GM18502 (cell line): ENCODE measurements around the gene SETBP1.

Experiments used
- ATAC-seq: cut with Tn5 transposase; IDR thresholded peaks from one replicate; pipeline ENCODE4 v1.9.1; 2021; ENCODE audit warnings: mild to moderate bottlenecking; ENCODE audit not compliant: unreplicated experiment, poor library complexity

The SETBP1 gene

DNA sequence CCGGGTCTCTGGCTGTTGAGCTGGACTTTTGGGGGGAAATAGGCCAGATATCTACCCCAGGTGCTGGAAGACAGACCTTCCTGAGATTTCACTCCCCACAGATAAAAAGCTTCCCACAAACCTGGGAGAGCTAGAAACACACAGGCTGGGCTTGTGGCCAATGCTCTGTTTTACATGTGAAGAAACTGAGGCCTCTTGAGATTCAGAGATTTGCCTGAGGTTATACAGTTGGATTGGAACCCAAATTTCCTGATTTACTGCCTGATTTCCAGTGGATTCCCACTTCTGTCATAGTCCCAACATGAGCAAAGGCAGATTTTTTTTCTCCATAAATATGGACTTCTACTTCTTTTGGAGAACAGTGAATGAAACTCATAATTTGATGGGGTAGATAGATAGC lies 360.2 kb downstream of the SETBP1 start:
- ATAC-seq = no peak

GRCh38 chr18:45044787-45045186 lies 364.1 kb downstream of the SETBP1 start:
- ATAC-seq = no peak

GRCh38 chr18:45046228-45046627 lies 365.5 kb downstream of the SETBP1 start:
- ATAC-seq = no peak

DNA sequence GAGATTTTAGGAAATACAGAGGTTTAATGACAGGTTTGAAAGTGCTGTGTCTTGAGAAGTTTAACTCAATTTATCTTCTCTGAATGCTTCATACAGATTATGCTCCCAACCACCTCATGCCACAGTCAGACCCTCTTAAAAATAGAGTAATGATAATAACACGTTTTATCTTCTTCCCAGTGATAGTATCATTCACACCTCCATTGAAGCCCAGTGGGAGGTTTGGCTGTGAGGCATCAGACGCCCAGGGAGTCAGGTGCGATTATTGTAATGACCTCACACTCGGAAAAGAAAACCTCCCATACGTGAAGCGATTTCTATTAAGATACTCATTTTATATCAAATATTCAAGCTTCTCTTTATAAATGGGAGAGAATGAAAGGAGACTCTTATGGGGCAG lies 366.3 kb downstream of the SETBP1 start:
- no peak for ATAC-seq

GRCh38 chr18:45049578-45050319 lies 369.1 kb downstream of the SETBP1 start:
- no peak for ATAC-seq

DNA sequence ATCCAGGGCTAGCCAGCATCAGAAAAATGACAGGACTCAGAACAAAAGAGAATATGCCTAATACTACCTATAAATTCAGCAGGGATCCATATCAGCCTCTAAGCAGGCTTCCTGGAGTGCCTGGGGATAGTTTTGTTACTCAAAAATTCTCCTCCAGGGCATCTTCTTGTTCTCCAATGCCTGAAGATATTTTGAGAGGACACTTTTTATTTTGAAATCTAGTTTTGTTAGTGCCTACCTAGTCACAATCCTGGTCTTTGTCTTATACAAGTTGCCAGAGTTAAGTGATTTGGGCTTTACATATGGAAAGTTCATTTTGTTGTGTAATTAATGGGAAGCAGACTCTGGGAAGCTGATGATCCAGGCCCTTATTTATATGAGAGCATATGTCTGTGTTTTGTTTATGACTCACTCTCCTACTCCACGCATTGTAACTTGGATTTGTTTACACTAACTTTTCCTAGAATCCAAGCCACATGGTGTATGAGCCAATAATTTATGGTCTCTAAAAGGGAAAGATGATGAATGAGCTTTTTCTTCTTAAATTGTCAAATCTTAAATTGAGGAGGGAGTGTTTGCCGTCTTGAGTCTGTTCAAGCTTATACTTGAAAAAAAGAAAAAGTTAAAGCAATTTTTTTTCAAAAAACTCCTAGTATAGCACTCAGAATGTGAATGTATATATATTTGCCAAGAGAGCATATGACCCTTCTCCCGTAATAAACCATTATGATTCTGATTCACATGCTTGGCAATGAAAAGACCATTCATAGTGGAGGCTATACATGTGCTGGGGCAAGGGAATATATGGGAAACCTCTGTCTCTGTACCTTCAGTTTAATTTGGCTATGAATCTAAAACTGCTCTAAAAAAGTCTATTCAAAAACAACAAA lies 370.3 kb downstream of the SETBP1 start:
- no peak for ATAC-seq

DNA sequence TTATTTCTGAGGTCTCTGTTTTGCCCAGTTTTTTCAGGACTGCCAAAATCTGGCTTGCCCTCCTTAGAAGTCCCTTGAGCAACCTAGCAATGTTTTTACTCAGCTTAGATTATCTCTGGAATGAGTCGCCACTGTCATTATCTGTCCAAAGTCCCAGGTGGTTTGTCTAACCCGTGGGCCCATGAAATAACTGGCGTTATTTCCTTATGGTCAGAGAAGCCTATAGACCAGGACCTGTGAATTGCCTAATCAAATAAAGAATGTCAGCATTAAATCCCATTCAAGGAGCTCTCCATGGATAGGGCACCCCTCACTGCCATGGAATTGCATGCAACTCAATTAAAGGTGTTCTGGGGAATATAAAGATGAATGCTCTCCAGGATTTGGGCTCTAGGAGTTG lies 373.9 kb downstream of the SETBP1 start:
- ATAC-seq = no peak

GRCh38 chr18:45055811-45056210 lies 375.1 kb downstream of the SETBP1 start:
- no peak for ATAC-seq

- ATAC-seq = no peak
Measured at GRCh38 chr18:45056926-45057325, 376.2 kb downstream of the SETBP1 start.

DNA sequence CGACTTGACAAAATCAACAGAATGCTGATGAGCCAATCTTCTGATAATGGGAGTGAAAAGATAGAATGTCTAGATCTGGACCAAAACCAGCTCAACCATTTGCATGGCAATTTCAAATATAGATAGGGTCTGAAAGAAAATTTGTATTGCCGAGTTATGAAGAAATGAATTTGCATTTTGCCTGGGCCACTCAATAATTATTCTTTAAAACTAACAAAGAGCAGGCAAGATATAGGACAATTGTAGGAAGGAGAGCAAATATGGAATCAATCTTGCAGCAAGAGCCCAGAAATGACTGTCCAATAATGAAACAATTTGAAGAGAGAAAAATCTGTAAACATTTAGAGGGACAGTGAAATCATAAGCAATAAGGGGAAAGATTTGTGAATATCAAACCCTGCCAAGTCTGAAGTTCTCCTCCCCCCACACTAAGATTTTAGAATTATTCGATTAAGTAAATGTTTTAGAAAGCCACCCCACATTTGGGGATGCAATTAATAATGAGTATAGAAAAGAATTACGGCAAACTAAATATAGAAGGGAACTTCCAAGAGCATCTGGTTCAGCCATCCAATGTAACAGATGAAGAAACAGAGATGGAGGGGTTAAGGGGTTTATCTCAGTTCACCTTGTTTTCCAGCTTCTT lies 377.4 kb downstream of the SETBP1 start:
- ATAC-seq = no peak

DNA sequence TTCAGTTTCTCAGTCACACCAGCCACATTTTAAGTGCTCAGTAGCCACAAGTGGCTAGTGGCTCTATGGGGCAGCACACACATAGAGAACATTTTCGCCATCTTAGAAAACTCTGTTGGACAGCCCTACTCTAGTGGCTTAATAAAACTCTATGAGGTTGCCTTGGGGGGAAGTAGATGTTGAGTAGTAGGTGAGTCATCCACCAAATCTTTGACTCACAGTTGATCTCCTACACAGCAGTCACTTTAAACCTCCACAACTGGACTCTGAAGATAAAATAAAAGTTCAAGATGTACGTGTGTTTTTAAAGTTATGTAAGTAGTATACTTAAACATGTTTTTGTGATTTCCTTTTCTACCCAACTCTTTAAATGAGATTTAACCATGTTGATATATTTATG lies 379.0 kb downstream of the SETBP1 start:
- no peak for ATAC-seq

GRCh38 chr18:45060102-45060501 lies 379.4 kb downstream of the SETBP1 start:
- no peak for ATAC-seq

DNA sequence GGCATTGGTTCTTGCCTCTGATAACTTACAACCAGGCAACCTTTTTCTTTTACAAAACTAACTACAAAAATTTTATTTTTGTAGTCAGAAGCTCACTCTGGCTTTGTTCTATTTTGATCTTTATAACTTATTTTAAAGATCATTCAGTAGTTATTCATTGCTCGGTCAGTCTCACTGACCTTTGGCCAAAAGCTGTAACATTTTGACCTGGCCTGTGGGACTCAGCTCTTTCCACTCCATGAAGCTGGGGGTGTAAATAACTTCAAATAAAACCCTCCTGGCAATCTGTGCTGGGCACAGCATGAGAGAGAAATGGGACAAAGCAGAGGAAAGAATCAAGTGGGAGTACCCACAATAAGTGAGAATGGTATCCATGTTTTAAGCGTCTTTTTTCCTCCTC lies 380.7 kb downstream of the SETBP1 start:
- no peak for ATAC-seq

DNA sequence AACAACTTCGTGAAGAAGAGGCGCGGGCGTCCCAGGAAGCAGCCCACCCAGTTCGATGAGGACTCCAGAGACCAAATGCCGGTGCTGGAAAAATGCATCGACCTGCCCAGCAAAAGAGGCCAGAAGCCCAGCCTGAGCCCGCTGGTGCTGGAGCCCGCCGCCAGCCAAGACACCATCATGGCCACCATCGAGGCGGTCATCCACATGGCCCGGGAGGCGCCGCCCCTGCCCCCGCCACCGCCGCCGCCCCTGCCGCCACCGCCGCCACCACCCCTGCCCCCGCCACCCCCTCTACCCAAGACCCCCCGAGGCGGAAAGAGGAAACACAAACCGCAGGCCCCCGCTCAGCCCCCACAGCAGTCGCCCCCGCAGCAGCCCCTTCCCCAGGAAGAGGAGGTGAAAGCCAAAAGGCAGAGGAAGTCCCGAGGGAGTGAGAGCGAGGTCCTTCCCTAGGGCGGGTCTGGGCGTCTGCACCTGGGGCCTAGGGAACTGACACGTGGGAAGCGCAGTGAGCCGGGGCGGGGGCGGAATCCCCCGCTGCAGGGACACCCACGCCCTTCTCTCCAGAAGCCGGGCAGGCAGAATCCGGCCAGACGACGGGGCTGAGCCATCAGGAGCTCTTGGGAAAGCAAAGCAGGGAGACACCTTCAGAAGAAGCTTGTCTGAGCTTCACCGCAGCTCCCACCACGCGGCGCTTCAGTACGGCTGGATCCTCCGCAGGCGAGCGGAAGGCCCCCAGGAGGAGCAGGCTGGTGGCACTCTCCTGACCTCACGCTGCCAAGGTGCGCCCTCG lies 382.8 kb downstream of the SETBP1 start:
- no peak for ATAC-seq

- ATAC-seq = no peak
Measured at GRCh38 chr18:45066210-45066609, 385.5 kb downstream of the SETBP1 start.

DNA sequence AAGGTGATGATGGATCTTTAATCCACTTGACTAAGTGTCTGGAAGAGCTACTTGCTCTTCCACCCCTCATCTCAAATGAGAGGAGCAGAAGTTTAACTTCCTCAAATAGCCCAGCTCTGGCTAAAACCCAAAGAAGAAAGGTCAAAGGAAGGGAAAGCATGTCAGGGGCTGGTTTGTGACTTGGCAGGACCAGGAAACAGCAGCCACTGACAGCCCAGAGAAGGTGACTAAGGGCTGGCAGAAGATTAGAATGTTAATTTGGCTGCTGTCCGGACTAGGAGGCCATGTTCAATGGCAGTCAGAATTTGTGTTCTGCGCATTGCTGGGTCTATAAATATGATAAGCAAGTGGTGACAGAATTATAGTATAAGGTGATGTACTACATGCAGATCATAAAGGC lies 386.2 kb downstream of the SETBP1 start:
- no peak for ATAC-seq

- no peak for ATAC-seq
Measured at GRCh38 chr18:45068400-45069094, 387.9 kb downstream of the SETBP1 start.

DNA sequence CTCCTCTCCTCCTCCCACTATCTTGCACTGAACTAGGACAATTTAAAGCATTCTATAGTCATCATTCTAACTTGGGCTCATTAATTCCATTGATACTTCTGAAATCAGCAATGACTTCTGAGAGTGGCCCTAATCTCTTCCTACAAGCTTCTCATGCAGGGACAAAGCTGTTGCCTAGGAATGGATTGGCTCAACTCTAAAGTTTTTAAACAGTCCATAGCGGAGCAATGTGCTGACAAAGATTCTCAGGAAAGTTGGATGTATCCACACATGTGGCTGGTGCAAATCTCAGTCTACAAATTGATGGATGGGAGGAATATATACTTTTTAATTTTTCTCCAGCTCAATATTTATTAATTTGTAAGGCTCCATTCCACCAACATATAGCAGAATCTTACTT lies 388.9 kb downstream of the SETBP1 start:
- no peak for ATAC-seq

GRCh38 chr18:45071956-45072355 lies 391.3 kb downstream of the SETBP1 start:
- ATAC-seq = no peak

DNA sequence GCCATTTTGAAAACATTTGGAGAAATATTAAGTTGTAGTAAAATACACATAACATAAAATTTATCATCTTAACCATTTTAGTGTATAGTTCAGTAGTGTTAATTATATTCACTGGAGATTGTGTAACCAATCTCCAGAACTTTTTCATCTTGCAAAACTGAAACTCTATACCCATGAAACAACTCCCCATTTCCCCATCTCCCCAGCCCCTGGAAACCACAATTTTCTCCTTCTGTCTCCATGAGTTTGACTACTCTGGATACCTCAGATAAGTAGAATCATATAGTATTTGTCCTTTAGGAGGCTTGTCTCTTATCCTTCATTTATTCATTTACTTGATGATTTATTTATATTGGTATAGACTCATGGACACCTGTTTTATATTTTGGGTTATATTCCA lies 392.9 kb downstream of the SETBP1 start:
- no peak for ATAC-seq
